Prostate gland (tissue), 2 donors: ENCODE measurements around the gene TYW1B. TPM values are rescaled to one million over a fixed set of nuclear protein-coding genes. Genes with fewer than 3 reads are reported as not detected.
"Not testable (repeated sequence)": the region's sequence is repeated elsewhere in the genome, so short reads cannot be mapped to it uniquely, and the experiment has no call there.

Experiments used
- DNase-seq: peaks from one replicate; pipeline ENCODE4 v3.0.0-alpha.2; 2019; ENCODE audit warnings: low spot score
- H3K27ac ChIP-seq, 2 donors: fragments of 200-600 bp; sonication (generic); 2 replicates each; pipeline ENCODE4 v1.5.1; 2017 to 2019
- H3K27me3 ChIP-seq: fragments of 200-600 bp; sonication (generic); replicated peaks from 2 replicates; pipeline ENCODE4 v1.5.1; 2019; ENCODE audit not compliant: insufficient read depth
- H3K36me3 ChIP-seq, 2 donors: fragments of 200-600 bp; sonication (generic); 1 replicate in 1 of 2; 2 replicates in 1 of 2; pipeline versions ENCODE4 v1.5.1 to v1.8.1; 2017 to 2019
- H3K4me1 ChIP-seq: fragments of 200-600 bp; sonication (generic); replicated peaks from 2 replicates; pipeline ENCODE4 v1.5.1; 2019
- H3K4me3 ChIP-seq, 2 donors: fragments of 200-600 bp; sonication (generic); 2 replicates each; pipeline ENCODE4 v1.5.1; 2017 to 2019
- H3K9me3 ChIP-seq: fragments of 200-600 bp; sonication (generic); 2 replicates; pipeline ENCODE4 v1.5.1; 2017
- POLR2A ChIP-seq: fragments of 450-650 bp; IDR thresholded peaks from one replicate; pipeline ENCODE4 v1.6.1; 2016; ENCODE audit warnings: antibody characterized with exemption, mild to moderate bottlenecking
- POLR2AphosphoS5 ChIP-seq: sonication (generic); formaldehyde crosslinking; IDR thresholded peaks from one replicate; pipeline ENCODE4 v1.6.1; 2017; ENCODE audit warnings: antibody characterized with exemption
- WGBS: methylation state at CpG from one replicate; pipeline ENCODE4 v1.1.5; 2018; 5-methylcytosine and 5-hydroxymethylcytosine counted together
- intact Hi-C: fragments of 100-400 bp; cut with DNase I; formaldehyde crosslinking; loops from one replicate; pipeline ENCODE4 v1.14.2; 2022
- total RNA-seq, 2 donors: library from RNA; depleted of rRNA; stranded (reverse); fragments of >200 nt; gene quantifications; one replicate each; pipeline ENCODE4 v1.1.0, GENCODE V29; 2016
- TF ChIP-seq, protein P1 (sequence below), 4 experiments: fragments of 200-600 bp in 2 of 4; fragments of 450-650 bp in 2 of 4; sonication (generic) in 2 of 4; IDR thresholded peaks; 1 replicate in 3 of 4; 2 replicates in 1 of 4; pipeline ENCODE4 v1.5.1; 2016 to 2019; ENCODE audit warnings: antibody characterized with exemption in 4 of 4, mild to moderate bottlenecking in 2 of 4, moderate library complexity in 2 of 4

TYW1B gene
- total RNA-seq, 2 donors from 2014 or later = 4.3 to 8.4 TPM

DNA sequence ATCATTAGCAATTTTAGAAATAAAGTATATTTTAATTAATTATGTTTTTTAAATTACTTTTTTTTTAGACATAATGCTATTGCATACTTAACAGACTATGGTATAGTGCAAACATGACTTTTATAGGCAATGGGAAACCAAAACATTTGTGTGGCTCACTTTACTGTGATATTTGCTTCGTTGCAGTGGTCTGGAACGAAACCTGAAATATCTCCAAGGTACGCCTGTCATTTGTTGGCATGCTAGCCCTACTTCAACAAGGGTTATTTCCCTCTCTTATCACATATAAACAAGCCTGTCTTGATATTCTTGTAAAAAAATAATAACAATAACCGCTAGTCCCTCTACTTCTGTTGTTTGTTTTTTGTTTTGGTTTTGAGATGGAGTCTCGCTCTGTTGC is 74.2 kb downstream of the TYW1B start:
- DNase-seq = no peak
- H3K27ac ChIP-seq = no peak overlapping the region
- intact Hi-C loops = no loop called here
- 76% methylated on average over 5 of the region's 5 CpGs for WGBS
- no peaks in the 10 kb centered on the region for H3K36me3 ChIP-seq
- no peaks in the 10 kb centered on the region for H3K4me1 ChIP-seq
- H3K9me3 ChIP-seq = no peaks in the 10 kb centered on the region
- TF ChIP-seq POLR2AphosphoS5 (no peak), POLR2A (no peak)
- TF ChIP-seq, protein P1, sequence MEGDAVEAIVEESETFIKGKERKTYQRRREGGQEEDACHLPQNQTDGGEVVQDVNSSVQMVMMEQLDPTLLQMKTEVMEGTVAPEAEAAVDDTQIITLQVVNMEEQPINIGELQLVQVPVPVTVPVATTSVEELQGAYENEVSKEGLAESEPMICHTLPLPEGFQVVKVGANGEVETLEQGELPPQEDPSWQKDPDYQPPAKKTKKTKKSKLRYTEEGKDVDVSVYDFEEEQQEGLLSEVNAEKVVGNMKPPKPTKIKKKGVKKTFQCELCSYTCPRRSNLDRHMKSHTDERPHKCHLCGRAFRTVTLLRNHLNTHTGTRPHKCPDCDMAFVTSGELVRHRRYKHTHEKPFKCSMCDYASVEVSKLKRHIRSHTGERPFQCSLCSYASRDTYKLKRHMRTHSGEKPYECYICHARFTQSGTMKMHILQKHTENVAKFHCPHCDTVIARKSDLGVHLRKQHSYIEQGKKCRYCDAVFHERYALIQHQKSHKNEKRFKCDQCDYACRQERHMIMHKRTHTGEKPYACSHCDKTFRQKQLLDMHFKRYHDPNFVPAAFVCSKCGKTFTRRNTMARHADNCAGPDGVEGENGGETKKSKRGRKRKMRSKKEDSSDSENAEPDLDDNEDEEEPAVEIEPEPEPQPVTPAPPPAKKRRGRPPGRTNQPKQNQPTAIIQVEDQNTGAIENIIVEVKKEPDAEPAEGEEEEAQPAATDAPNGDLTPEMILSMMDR (IDR thresholded peaks at IDR 0.05) = no peak
- H3K27me3 ChIP-seq = no peaks in the 10 kb centered on the region
- H3K4me3 ChIP-seq = no peak overlapping the region

DNA sequence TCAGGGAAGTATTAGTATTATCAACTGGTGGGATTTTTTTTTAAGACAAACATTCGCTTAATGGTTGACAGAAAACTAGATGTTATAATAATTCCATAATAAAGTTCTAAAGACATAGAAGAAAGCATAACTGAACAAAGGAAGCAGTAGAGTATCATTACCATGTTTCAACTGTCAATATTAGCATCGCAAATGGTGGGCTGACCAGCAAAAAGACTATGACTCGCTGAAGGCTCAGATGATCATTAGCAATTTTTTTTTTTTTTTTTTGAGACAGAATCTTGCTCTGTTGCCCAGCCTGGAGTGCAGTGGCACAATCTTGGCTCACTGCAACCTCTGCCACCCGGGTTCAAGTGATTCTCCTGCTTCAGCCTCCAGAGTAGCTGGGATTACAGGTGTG is 74.8 kb downstream of the TYW1B start:
- H3K4me3 ChIP-seq, H3K27me3 ChIP-seq, H3K9me3 ChIP-seq, intact Hi-C loops, H3K4me1 ChIP-seq, H3K27ac ChIP-seq, H3K36me3 ChIP-seq, DNase-seq: not testable (repeated sequence)
- 98% methylated on average over 4 of the region's 4 CpGs for WGBS

DNA sequence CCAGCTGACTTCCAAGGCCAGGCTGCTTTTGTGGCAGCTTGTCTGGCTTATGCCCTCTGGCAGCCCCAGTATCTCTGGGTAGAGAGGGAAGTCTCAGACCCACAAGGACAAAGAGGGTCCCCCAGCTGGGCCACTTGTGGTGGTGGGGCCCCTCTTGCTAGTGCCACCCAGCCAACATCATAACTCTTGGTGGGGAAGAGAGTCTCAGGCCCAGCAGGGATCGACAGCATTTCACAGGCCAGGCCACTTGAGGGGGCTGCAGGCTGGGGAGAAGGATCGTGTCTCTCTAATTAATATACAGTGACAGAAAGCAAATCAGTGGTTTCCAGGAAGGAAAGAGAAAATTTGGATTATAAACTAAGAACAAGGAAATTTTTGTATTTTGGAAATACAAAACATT is 76.0 kb downstream of the TYW1B start:
- WGBS = 89% methylated on average over 2 of the region's 2 CpGs
- no peak overlapping the region for H3K27ac ChIP-seq
- no peaks in the 10 kb centered on the region for H3K27me3 ChIP-seq
- no peaks in the 10 kb centered on the region for H3K9me3 ChIP-seq
- no peaks in the 10 kb centered on the region for H3K4me1 ChIP-seq
- no peaks in the 10 kb centered on the region for H3K36me3 ChIP-seq
- DNase-seq = no peak
- H3K4me3 ChIP-seq = no peak overlapping the region
- TF ChIP-seq POLR2A = no peak
- intact Hi-C loops = no loop called here

DNA sequence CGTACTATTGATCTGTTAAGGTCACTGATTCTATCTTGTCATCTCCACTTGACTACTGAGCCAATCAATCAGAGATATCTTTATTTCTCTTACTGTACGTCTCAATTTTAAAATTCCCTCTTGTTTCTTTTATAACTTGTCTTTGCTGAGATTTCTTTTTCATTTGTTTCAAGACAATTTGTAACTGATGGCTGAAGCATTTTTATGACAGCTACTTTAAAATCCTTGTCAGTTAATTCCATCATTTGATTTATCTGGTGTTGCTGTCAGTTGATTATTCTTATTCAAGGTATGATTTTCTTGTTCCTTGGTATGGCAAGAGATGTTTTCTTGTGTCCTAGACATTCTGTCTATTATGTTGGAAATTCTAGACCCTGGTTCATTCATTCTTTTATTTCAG is 76.6 kb downstream of the TYW1B start:
- no peak for TF ChIP-seq POLR2AphosphoS5
- TF ChIP-seq, protein P1 (IDR thresholded peaks at IDR 0.05) = no peak
- no peak for TF ChIP-seq POLR2A
- Histone ChIP-seq H3K9me3 (no peaks in the 10 kb centered on the region), H3K4me1 (no peaks in the 10 kb centered on the region), H3K4me3 (no peak overlapping the region), H3K27me3 (no peaks in the 10 kb centered on the region), H3K27ac (no peak overlapping the region), H3K36me3 (no peaks in the 10 kb centered on the region)
- intact Hi-C loops = no loop called here
- 93% methylated on average over 2 of the region's 2 CpGs for WGBS
- DNase-seq = no peak

DNA sequence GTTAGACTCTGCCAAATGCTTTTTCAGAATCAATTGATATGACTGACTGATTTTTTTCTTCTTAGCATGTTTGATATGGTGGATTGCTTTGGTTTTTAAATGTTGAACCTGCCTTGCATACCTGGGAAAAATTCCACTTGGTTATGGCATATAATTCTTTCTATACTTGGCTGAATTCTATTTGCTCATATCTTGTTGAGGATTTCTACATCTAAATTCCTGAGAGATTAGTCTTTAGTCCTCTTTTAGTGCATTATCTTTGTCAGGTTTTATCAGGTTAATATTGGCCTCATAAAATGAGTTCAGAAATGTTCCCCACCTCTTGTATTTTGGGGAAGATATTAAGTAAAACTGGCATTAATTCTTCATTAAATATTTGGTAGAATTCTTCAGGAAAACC is 79.4 kb downstream of the TYW1B start:
- intact Hi-C loops, DNase-seq, H3K4me1 ChIP-seq: not testable (repeated sequence)

DNA sequence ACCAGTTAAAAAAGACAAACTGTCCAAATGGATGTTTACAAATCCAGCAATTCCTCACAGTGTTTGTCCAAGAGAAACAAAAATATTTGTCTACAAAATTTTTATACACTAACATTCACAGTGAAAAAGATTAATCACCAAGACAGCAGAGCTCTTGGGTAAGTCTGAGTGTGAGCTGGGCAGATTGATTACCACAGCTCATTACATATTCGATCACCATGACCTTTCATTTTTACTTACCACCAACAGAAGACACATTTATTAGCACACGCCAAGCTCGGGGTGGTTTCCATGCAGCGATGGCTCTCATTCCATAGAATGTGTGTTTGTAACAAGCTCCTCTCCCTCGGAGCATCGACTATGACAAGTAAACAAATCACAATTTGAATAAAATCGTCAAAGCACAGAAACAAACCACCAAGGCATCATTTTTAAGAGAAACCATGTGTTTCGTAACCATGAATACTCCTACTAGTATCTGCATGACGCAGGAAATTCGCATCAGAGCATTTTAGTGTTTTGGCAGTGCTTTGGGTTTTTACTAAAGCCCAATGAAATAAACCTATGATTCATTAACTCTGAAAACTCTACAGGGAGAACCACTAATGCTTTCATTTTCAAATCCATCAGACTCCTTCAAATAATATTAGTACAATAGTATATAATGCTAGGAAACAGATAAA is 83.6 kb downstream of the TYW1B start:
- intact Hi-C loops, H3K4me3 ChIP-seq, H3K27me3 ChIP-seq, H3K36me3 ChIP-seq, H3K9me3 ChIP-seq, H3K4me1 ChIP-seq, DNase-seq, H3K27ac ChIP-seq: not testable (repeated sequence)
- WGBS = 61% methylated on average over 10 of the region's 10 CpGs

More for the DNA sequence above, 79.4 kb downstream of the TYW1B start:
- H3K27ac ChIP-seq, H3K27me3 ChIP-seq, H3K4me3 ChIP-seq, H3K9me3 ChIP-seq, H3K36me3 ChIP-seq: not testable (repeated sequence)

DNA sequence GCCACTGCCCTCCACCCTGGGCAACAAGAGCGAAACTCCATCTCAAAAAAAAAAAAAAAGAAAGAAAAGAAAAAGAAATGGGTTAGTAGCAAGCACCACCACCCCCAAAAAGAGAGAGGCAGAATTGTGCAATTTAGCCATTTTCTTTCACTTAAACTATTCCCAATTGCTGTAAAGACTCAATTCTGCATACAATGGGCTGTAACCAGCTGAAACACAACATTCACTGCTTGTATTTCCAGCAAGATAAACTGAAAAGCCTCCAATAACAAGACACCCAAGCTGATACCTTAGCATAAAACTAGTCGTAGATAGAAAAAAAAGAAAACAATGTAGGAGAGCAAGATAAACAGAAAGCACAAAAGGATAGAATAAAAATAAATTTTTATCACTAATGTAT is 84.2 kb downstream of the TYW1B start:
- 69% methylated on average over 2 of the region's 2 CpGs for WGBS
- H3K4me3 ChIP-seq, intact Hi-C loops, H3K9me3 ChIP-seq, DNase-seq, H3K36me3 ChIP-seq, H3K4me1 ChIP-seq, H3K27ac ChIP-seq, H3K27me3 ChIP-seq: not testable (repeated sequence)

DNA sequence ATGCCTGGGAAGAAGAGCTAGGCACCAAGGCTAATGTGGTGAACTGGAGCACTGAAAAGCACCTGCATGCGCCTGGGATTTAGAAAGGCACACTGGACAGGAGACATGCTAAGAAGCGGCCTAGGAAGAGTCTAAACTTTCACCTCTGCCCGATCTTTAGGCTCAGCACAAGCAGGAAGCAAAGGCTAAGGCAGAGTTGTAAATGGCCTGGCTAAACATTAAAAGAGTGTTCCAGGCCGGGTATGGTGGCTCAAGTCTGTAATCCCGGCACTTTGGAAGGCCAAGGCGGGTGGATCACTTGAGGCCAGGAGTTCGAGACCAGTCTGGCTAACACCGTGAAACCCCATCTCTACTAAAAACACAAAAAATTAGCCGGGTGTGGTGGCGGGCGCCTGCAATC is 88.3 kb downstream of the TYW1B start:
- 100% methylated on average over 3 of the region's 11 CpGs for WGBS
- DNase-seq, H3K4me3 ChIP-seq, H3K27me3 ChIP-seq, H3K36me3 ChIP-seq, H3K27ac ChIP-seq, H3K4me1 ChIP-seq, H3K9me3 ChIP-seq, intact Hi-C loops: not testable (repeated sequence)

DNA sequence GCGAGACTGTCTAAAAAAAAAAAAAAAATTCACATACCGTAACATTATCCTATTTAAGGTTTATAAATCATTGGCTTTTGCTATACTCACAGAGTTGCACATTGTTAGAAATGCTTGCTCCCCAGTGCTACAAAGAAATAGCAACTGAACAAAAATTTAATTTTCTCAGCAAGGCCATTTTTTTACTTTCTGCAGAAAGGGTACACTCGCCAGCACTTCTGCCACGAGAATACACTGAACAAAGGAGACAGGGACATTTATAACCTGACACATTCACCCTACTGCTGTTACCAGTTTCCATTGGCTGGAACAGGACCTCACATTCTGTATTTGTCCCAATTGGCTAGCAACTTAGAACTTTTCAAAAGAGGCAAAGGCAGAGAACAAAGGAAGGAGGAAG is 92.1 kb downstream of the TYW1B start:
- 75% methylated on average over 4 of the region's 4 CpGs for WGBS
- DNase-seq, intact Hi-C loops: not testable (repeated sequence)

DNA sequence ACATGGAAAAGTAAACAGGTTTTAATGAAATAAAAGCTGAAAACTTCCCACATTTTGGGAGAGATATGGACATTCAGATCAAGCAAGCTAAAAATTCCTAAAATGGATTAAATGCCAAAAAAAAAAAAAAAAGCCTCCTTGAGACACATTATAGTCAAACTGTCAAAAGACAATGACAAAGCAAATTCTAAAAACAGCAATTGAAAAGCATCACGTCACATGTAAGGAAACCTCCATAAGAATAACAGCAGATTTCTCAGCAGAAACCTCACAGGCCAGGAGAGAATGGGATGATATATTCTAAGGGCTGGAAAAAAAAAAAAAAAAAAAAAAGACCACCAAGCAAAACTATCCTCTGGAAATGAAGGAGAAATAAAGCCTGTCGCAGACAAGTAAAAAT is 97.2 kb downstream of the TYW1B start:
- H3K9me3 ChIP-seq, DNase-seq, H3K4me1 ChIP-seq, intact Hi-C loops, H3K36me3 ChIP-seq, H3K27me3 ChIP-seq, H3K4me3 ChIP-seq, H3K27ac ChIP-seq: not testable (repeated sequence)
- WGBS = 76% methylated on average over 2 of the region's 2 CpGs

More for the DNA sequence above, 92.1 kb downstream of the TYW1B start:
- H3K27ac ChIP-seq, H3K36me3 ChIP-seq, H3K27me3 ChIP-seq, H3K4me1 ChIP-seq, H3K9me3 ChIP-seq, H3K4me3 ChIP-seq: not testable (repeated sequence)

DNA sequence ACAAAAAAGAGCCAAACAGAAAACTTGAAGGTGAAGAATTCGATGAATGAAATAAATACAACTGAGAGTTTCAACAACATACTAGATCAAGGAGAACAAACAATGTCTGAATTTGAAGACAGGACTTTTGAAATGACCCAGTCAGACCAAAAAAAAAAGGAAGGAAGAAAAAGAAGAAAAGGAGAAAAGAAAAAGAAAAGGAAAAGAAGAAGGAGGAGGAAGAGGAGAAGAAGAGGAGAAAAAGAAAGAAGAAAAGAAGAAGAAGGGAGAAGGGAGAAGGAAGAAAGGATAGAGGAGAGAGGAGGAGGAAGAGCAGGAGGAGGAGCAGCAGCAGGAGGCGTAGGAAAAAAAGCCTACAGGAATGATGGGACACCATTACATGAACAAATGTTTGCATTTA is 97.6 kb downstream of the TYW1B start:
- H3K36me3 ChIP-seq, DNase-seq, H3K4me3 ChIP-seq, H3K4me1 ChIP-seq, H3K27me3 ChIP-seq, intact Hi-C loops, H3K27ac ChIP-seq, H3K9me3 ChIP-seq: not testable (repeated sequence)
- 95% methylated on average over 2 of the region's 2 CpGs for WGBS
